Activated T-cell treated with anti-CD3 and anti-CD28 coated beads for 4 hours (primary cell): ENCODE data around the gene EXOC4.

Experiments used
- DNase-seq: peaks from one replicate; pipeline ENCODE4 v3.0.0-alpha.2; 2020

Gene EXOC4

GRCh38 chr7:133502972-133503371 is 250.1 kb downstream of the EXOC4 start:
- no peak for DNase-seq

- DNase-seq: no peak
Measured at GRCh38 chr7:133504825-133505224, 251.9 kb downstream of the EXOC4 start.

DNA sequence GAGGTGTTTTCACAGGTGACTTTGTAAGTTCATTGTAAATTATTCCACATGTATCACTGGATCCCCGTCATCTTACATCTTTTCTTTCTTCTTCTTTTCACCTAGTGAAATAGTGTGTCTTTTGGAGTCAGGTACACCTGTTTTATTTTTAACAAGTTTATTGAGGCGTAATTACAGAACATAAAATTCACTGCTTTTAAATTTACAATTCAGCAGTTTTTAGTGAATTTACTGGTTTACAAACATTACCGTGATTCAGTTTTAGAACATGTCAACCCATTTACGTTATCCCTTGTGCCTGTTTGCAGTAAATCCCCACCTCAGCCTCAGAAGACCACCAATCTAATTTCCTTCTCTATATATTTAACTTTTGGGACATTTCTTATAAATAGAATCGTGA is 256.9 kb downstream of the EXOC4 start:
- no peak for DNase-seq

DNA sequence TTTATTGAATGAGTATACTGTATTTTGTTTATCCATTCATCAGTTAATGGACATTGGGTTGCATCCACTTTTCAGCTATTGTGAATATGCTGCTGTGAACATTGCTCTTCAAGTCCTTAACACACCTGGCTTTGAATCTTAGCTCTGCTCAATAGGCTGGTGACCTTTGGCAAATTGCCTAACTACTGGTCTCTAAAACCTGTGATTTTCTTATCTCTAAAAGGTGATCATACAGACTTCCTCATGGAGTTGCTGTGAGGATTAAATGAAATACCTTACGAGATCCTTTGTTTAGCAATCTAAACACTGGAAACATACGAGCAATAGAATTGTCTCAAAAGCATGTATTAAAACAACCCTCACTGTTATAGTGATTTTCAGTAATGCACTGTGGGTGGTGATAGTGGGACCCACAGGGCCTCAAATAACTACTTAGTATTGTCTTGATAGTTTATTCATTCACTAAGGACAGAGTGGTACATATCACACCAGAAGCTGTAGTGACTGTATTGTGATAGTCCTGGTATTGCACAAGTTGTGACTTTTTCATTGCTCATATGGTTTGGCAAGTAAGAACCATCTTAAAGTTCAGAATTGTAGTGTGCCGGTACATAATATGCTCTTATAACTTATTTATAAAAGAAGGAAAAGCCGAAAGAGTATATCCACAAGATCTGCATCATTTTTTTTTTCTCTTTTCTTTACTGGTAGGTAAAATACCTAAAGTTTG is 257.6 kb downstream of the EXOC4 start:
- DNase-seq: no peak

DNA sequence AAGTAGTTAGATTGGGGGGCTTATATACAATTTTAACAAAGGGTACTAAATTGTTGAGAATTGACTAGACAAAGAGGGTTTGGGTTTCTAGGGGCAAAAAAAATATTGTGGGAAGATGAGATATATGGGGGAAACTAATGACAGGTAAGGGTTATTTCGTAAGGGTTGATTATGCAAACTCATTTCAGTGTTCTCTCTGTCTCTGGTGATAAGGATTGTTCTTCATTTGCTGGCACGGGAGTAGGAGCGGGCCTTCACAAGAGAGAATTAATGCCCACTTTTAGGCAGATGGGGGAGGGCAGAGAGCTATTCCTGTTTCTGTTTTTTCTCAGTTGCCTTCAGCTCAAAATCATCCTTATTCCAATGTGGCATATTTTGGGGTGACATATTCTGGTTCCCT is 258.4 kb downstream of the EXOC4 start:
- no peak for DNase-seq

DNA sequence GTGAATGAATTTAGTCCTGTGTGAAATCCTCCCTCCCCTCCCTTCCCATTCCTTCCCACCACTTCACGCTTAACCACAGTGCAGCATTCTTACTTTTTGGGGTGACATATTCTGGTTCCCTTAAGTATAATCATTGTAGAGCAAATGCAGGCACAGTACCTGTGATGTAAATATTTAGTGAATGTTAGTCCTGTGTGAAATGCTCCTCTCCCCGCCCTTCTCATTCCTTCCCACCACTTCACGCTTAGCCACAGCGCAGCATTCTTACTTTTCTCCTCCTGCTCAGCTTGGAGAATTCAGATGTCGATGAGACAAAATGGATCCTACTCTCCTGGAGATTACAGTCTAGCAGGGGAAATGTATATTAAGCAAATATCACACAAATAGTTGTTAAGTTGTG is 258.8 kb downstream of the EXOC4 start:
- DNase-seq: no peak

GRCh38 chr7:133512560-133512959 is 259.7 kb downstream of the EXOC4 start:
- no peak for DNase-seq

- no peak for DNase-seq
Measured at GRCh38 chr7:133513608-133514007, 260.7 kb downstream of the EXOC4 start.

- no peak for DNase-seq
Measured at GRCh38 chr7:133514551-133514950, 261.7 kb downstream of the EXOC4 start.

GRCh38 chr7:133517766-133518165 is 264.9 kb downstream of the EXOC4 start:
- no peak for DNase-seq

DNA sequence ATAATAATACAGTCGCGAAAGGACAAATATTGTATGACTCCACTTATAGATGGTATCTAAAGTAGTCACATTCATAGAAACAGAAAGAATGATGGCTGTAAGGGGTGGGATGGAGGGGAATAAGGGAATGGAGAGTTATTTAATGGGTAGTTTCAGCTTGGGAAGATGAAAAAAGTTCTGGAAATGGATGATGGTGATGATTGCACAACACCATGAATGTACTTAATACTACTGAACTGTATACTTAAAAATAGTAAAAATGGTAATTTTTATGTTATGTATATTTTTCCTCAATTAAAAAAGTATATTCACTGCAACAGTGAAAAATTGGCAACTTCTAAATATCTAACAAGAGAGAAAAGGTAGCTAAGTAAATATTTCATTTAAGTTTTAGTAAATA is 265.8 kb downstream of the EXOC4 start:
- no peak for DNase-seq

- DNase-seq: no peak
Measured at GRCh38 chr7:133520248-133520647, 267.4 kb downstream of the EXOC4 start.

DNA sequence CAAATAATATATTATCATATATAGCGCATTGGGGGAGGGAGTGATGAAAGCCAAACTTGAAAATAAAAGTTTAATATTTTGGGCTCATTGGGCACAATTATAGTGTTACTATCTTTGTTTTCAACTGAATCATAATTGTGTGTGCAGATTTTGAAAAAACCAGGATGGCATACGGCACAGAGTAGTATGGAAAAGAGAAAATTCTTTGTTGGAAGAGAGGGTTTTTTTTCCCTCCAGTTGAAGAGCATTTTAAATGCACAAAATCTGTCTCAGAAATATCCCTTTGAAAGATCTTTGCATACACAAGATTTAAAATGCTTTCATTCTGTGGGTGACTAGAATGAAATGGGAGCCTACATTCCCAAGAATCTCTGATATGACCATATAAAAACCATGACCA is 269.6 kb downstream of the EXOC4 start:
- no peak for DNase-seq

DNA sequence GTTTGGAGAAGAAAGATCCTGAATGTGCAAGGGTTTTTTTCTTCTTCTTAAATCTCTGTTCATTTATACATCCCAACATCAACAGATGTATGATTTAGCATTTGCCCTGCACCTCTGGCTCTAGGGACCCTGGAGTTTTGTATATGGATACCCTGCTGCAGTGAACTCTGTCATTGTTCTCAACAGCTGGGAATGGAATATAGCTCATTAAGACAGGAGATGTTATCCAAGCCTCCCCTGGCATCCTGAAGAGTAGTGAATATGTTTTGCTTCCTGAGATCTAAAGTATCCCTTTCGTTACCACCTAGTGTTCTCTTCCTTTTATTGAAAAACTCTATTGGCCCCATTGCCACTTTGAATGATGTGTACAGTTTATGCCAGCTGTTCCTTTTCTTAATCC is 275.9 kb downstream of the EXOC4 start:
- DNase-seq: no peak

DNA sequence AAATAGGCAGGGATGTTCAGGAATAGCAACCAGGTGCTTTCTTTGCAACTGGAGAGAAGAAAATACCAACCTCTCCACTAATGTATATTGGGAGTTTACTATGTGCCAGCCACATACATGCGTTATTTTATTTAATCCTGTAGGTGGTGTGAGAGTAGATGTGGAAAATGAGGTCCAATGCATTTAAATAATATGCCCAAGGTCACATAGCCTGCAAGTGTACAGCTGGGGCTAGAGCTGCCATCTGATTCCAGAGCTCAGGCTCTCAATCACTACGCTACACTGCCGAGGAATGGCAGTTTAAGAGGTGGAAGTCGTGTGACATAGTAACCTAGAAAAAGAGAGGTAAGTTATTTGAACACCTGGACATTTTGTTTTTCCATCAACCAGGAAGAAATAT is 277.0 kb downstream of the EXOC4 start:
- DNase-seq: no peak

DNA sequence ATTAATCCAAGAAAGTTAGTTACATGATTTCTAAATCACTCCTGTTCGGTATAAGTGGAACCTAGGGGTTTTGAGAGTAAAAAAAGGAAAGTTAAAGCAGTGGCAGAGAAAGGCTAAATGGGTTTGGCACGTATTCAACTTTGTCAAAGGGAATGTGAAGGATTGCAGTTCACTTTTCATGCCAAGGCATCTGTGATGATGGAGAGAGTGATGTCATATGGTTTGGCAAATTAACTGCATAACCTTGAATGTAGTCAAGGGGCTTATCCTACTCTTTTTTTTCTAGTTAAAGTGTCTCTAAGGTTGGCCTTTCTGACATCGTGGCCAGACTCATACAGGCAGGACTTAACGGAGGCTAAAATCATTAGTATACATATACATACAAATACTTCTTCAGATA is 277.8 kb downstream of the EXOC4 start:
- no peak for DNase-seq

- DNase-seq: no peak
Measured at GRCh38 chr7:133534816-133535215, 281.9 kb downstream of the EXOC4 start.

- DNase-seq: no peak
Measured at GRCh38 chr7:133535308-133535707, 282.4 kb downstream of the EXOC4 start.

GRCh38 chr7:133536450-133536849 is 283.6 kb downstream of the EXOC4 start:
- DNase-seq: no peak

DNA sequence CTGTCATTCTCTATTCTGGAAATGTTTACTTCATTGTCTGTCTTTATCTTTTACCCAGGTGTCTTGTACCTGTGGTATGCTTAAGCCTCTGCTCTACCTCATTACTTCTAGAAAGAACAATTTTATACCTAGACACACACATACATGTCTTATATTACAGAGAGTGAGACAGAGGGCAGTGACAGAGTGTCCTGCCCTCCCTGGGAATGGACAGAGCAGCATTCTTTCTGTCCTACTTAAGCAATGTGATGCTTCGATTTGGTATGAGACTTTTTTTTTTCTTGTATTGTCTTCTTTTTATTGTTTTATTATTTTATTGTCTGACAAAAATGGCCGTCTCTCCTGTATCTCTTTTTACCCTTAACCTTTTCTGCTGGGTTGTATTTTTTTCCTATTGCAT is 286.1 kb downstream of the EXOC4 start:
- no peak for DNase-seq

DNA sequence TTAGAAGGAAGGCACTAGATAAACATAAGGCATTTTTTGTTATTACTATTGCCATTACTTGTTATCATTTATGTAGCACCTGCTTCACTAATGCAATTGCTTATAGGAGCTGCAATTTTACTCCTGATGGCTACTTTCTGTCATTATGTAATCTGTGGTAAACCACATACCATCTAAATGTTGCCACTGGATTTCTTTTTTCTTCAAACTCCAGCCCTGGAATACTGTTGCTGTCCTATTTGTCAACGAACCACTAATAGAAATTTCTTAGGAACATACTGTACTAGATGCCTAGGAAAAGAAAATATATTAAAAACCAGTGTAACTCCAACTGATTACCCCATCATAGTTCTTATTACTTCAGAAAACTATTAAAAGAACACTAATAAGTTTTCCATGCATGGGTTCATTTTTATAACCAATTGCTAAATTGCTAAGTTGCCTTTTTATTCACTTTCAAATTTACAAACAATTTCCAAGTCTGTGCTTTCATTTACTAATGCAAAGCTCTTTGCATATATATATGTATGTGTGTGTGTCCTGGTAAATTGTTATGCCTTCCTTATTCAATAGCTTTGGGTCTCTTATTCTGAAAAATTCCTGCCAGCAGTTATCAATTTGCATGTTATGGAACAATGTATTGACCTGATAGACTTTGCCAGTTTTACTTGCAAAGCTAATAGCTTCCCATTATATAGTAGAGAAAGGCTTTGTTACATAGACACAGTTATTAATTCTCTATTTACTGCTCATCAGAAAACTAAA is 287.4 kb downstream of the EXOC4 start:
- no peak for DNase-seq

- no peak for DNase-seq
Measured at GRCh38 chr7:133542209-133542780, 289.4 kb downstream of the EXOC4 start.

- no peak for DNase-seq
Measured at GRCh38 chr7:133543657-133544056, 290.8 kb downstream of the EXOC4 start.

DNA sequence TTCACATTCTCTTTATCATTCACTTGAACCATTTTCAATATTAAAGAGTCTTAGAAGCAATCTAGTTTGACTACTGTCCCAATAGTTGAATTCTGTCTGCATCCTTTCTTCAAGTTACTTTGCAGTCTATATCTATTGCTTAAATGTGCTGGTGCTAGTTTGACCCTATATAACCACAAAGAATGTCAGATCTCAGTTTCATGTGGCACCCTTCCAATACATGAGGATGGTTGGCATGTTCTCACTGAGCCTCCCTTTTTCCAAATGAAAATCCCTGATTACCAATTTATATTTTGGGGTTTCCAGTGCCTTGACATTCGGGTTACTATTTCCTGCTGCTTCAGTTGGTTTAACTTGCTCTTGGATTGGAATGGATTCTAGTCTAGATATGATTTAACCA is 292.7 kb downstream of the EXOC4 start:
- no peak for DNase-seq
